ENCODE measurements around the gene KCNQ1.

GRCh38 chr11:2697866-2698265, 253.1 kb downstream of the KCNQ1 start:
- no peak for TF ChIP-seq POLR2A (IDR thresholded peaks at IDR 0.05; ENCODE audit: low read depth, low read length)
- no peak for TF ChIP-seq POU2F2 (IDR thresholded peaks at IDR 0.05; ENCODE audit: low read depth, low read length)
- TF ChIP-seq POLR2AphosphoS5 (IDR thresholded peaks at IDR 0.05; ENCODE audit: low read depth, low read length) = no peak
- no peak for TF ChIP-seq TAF1 (IDR thresholded peaks at IDR 0.05; ENCODE audit: low read depth, low read length)
- TF ChIP-seq PAX5 (IDR thresholded peaks at IDR 0.05; ENCODE audit: insufficient read depth, low read length, severe bottlenecking) = no peak

Measured in GM12891 (cell line).